HepG2 (cell line): Measurements from ENCODE around the gene GBP4. TPM values are rescaled to one million over a fixed set of nuclear protein-coding genes. Genes with fewer than 3 reads are reported as not detected.

Experiments used
- ATAC-seq: fragments of 200-7000 bp; cut with Tn5 transposase; 3 replicates; pipeline ENCODE4 v1.9.1; 2020; ENCODE audit warnings: mild to moderate bottlenecking, moderate library complexity
- BruUV-seq: library from RNA; stranded (reverse); fragments of 400-500 nt; replicated peaks from 2 replicates; lab custom pipeline; 2021; lab: Mats Ljungman, UMichigan
- CTCF ChIA-PET: fragments of 300-600 bp; formaldehyde crosslinking; extraction: SDS; loops from one replicate; lab custom pipeline; 2021; ENCODE audit warnings: low total read pairs, inconsistent platforms, low intra/inter-chr PET ratio; lab: Yijun Ruan, JAX
- POLR2A ChIA-PET: fragments of 350-600 bp; sonication (Branson Sonifier 250); formaldehyde crosslinking; loops from one replicate; lab custom pipeline; 2020; ENCODE audit warnings: antibody characterized with exemption, inconsistent platforms; lab: Yijun Ruan, JAX
- DNase-seq: peaks from one replicate; pipeline ENCODE4 v3.0.0-alpha.2; 2015; ENCODE audit warnings: low spot score
- FAIRE-seq: peaks from 3 replicates; lab custom pipeline; 2011; peaks lifted over from hg19 to GRCh38; lab: Jason Lieb, UNC
- H2AFZ ChIP-seq: one replicate; pipeline ENCODE4 v1.6.1; 2011; ENCODE audit warnings: low read length, inconsistent platforms
- H3K27ac ChIP-seq: fragments of 300-600 bp; 3 replicates; pipeline ENCODE4 v1.8.0; 2011; ENCODE audit warnings: mixed run types, mild to moderate bottlenecking, mixed read lengths, low read length, inconsistent platforms; ENCODE audit not compliant: insufficient read depth; ENCODE audit errors: extremely low read length
- H3K27me3 ChIP-seq, 2 experiments: fragments of 200-600 bp in 1 of 2; 2 replicates in 1 of 2; 3 replicates in 1 of 2; pipeline versions ENCODE4 v1.6.0 to v1.8.0; 2011; ENCODE audit warnings: low read length in 2 of 2, mild to moderate bottlenecking in 2 of 2, moderate library complexity in 2 of 2, inconsistent platforms in 1 of 2; ENCODE audit not compliant: insufficient read depth in 2 of 2, control insufficient read depth in 1 of 2
- H3K36me3 ChIP-seq, 2 experiments: fragments of 200-600 bp in 1 of 2; replicated peaks in 1 of 2; 2 replicates in 1 of 2; 3 replicates in 1 of 2; pipeline versions ENCODE4 v1.5.1 to v1.8.0; 2011; ENCODE audit warnings: low read length in 2 of 2, inconsistent platforms in 1 of 2; ENCODE audit not compliant: insufficient read depth in 2 of 2, control insufficient read depth in 1 of 2
- H3K4me1 ChIP-seq: 2 replicates; pipeline ENCODE4 v1.5.1; 2012; ENCODE audit warnings: low read length, inconsistent platforms; ENCODE audit not compliant: insufficient read depth
- H3K4me2 ChIP-seq: 2 replicates; pipeline ENCODE4 v1.6.0; 2011; ENCODE audit warnings: low read depth, low read length, inconsistent platforms
- H3K4me3 ChIP-seq, 3 experiments: fragments of 200-600 bp in 1 of 3; sonication (generic), shearing (Covaris generic) in 1 of 3; replicated peaks in 1 of 3; 2 replicates each; pipeline ENCODE4 v1.5.1; 2011 to 2016; ENCODE audit warnings: low read length in 3 of 3, inconsistent platforms in 2 of 3, low read depth in 2 of 3, mild to moderate bottlenecking in 2 of 3, control low read depth in 1 of 3, mixed read lengths in 1 of 3; ENCODE audit not compliant: insufficient read depth in 1 of 3
- H3K79me2 ChIP-seq: one replicate; pipeline ENCODE4 v1.6.1; 2011; ENCODE audit warnings: low read length, inconsistent platforms; ENCODE audit not compliant: insufficient read depth
- H3K9ac ChIP-seq: 2 replicates; pipeline ENCODE4 v1.6.0; 2011; ENCODE audit warnings: mild to moderate bottlenecking, low read depth, low read length, inconsistent platforms; ENCODE audit not compliant: insufficient read depth
- H3K9me3 ChIP-seq: 2 replicates; pipeline ENCODE4 v1.5.1; 2012; ENCODE audit warnings: mild to moderate bottlenecking, low read length
- H4K20me1 ChIP-seq: 2 replicates; pipeline ENCODE4 v1.6.0; 2011; ENCODE audit warnings: inconsistent platforms, mild to moderate bottlenecking, low read length, moderate library complexity; ENCODE audit not compliant: insufficient read depth
- ATF5 ChIP-seq: sonication (generic); formaldehyde crosslinking; IDR thresholded peaks from 2 replicates; pipeline ENCODE4 v1.4.0; 2020; ENCODE audit warnings: mild to moderate bottlenecking, low read depth, missing genetic modification reagents
- BORCS8-MEF2B ChIP-seq: sonication (generic); formaldehyde crosslinking; IDR thresholded peaks from 2 replicates; pipeline ENCODE4 v1.8.0; 2022; ENCODE audit warnings: mild to moderate bottlenecking, missing genetic modification reagents
- FOSL2 ChIP-seq: sonication (generic); formaldehyde crosslinking; IDR thresholded peaks from 2 replicates; pipeline ENCODE4 v1.4.0; 2020; ENCODE audit warnings: missing genetic modification reagents
- HNRNPUL1 ChIP-seq: fragments of 200-400 bp; formaldehyde crosslinking; IDR thresholded peaks from 2 replicates; pipeline ENCODE4 v1.6.1; 2017; ENCODE audit warnings: low read depth, mild to moderate bottlenecking, low read length, moderate library complexity
- JUN ChIP-seq: sonication (generic); formaldehyde crosslinking; IDR thresholded peaks from 2 replicates; pipeline ENCODE4 v1.4.0; 2020; ENCODE audit warnings: mild to moderate bottlenecking, missing genetic modification reagents
- POLR2G ChIP-seq: fragments of 200-400 bp; formaldehyde crosslinking; IDR thresholded peaks from 2 replicates; pipeline ENCODE4 v1.6.1; 2018; ENCODE audit warnings: mild to moderate bottlenecking, low read depth, low read length, moderate library complexity
- TCF7L2 ChIP-seq: IDR thresholded peaks from 2 replicates; pipeline ENCODE4 v1.6.1; 2011; ENCODE audit warnings: mild to moderate bottlenecking, low read depth, low read length, moderate library complexity
- WIZ ChIP-seq: sonication (generic); formaldehyde crosslinking; IDR thresholded peaks from 2 replicates; pipeline ENCODE4 v1.5.1; 2020; ENCODE audit warnings: mild to moderate bottlenecking, missing genetic modification reagents
- ZBTB38 ChIP-seq: sonication (generic); formaldehyde crosslinking; IDR thresholded peaks from 2 replicates; pipeline ENCODE4 v1.5.1; 2020; ENCODE audit warnings: mild to moderate bottlenecking, missing genetic modification reagents
- ZNF414 ChIP-seq: sonication (generic); formaldehyde crosslinking; IDR thresholded peaks from 2 replicates; pipeline ENCODE4 v1.5.0; 2020; ENCODE audit warnings: missing genetic modification reagents
- ZNF496 ChIP-seq: sonication (generic); formaldehyde crosslinking; IDR thresholded peaks from 2 replicates; pipeline ENCODE4 v1.8.1; 2023; ENCODE audit warnings: mild to moderate bottlenecking, moderate library complexity, missing genetic modification reagents; ENCODE audit not compliant: insufficient replicate concordance
- ZNF562 ChIP-seq: sonication (generic); formaldehyde crosslinking; IDR thresholded peaks from 2 replicates; pipeline ENCODE4 v1.8.0; 2022; ENCODE audit warnings: missing genetic modification reagents, borderline replicate concordance
- ZNF570 ChIP-seq: sonication (generic); formaldehyde crosslinking; IDR thresholded peaks from 2 replicates; pipeline ENCODE4 v1.4.0; 2020; ENCODE audit warnings: mild to moderate bottlenecking, missing genetic modification reagents, borderline replicate concordance
- ZNF580 ChIP-seq: IDR thresholded peaks from 2 replicates; pipeline ENCODE4 v1.6.1; 2016; ENCODE audit warnings: low read depth, borderline replicate concordance
- WGBS: methylation state at CpG from one replicate; pipeline ENCODE4 v1.1.6; 2017; ENCODE audit warnings: low lambda C conversion rate; 5-methylcytosine and 5-hydroxymethylcytosine counted together
- in situ Hi-C: cut with HindIII; loops from 2 replicates; pipeline ENCODE4 v1.10.0; 2017; ENCODE audit warnings: low pct_unique_long_range_greater_than_20kb; ENCODE audit not compliant: extremely low pct_ligation_motif_present
- intact Hi-C: fragments of 100-400 bp; cut with micrococcal nuclease; formaldehyde crosslinking; loops from one replicate; pipeline ENCODE4 v1.10.0; 2022; ENCODE audit not compliant: unreplicated experiment
- polyA plus RNA-seq, 8 experiments: library from polyadenylated mRNA; depleted of rRNA in 3 of 8; stranded (reverse) in 7 of 8; unstranded in 1 of 8; fragments of >200 nt; fragmentation: Illumina TruSeq in 4 of 8; extraction: Trizol in 4 of 8; gene quantifications; 2 replicates each; pipeline versions ENCODE4 v1.2.1 to v1.2.3, GENCODE V29; 2011 to 2016; ENCODE audit warnings: low read depth in 4 of 8, missing spikeins in 1 of 8, mixed read lengths in 1 of 8; ENCODE audit not compliant: insufficient read depth in 1 of 8
- total RNA-seq, 5 experiments: library from RNA; depleted of rRNA; stranded (reverse); fragments of >200 nt; fragmentation: Illumina TruSeq; extraction: Trizol; gene quantifications; 2 replicates each; pipeline ENCODE4 v1.2.3, GENCODE V29; 2016; ENCODE audit warnings: low read depth in 1 of 5

GBP4 gene
- total and polyA plus RNA-seq, 2 of the 13 experiments (the other 11 are each of a cell fraction or from before 2014, with no cell fraction given): not detected

GRCh38 chr1:89200663-89201062 is 1.9 kb upstream of the GBP4 start:
- intact Hi-C loops (no loop called here), in situ Hi-C loops (no loop called here)
- Histone ChIP-seq H3K36me3 (no peaks in the 10 kb centered on the region), H3K4me1 (no peaks in the 10 kb centered on the region), H3K4me2 (no peak overlapping the region), H4K20me1 (no peaks in the 10 kb centered on the region), H3K27ac (no peak overlapping the region), H3K9me3 (peaks cover 15% of the 10 kb centered on the region), H3K27me3 (peaks cover 0 to 12% of the 10 kb centered on the region in 2 experiments; a peak in 2 of 5 replicates), H3K79me2 (no peaks in the 10 kb centered on the region), H2AFZ (no peak overlapping the region), H3K9ac (no peak overlapping the region), H3K4me3 (no peak overlapping the region)
- FAIRE-seq (no peak), DNase-seq (no peak), ATAC-seq (no peak)
- TF ChIP-seq ZNF496 (CRISPR knock-in tag) (no peak), BORCS8-MEF2B (no peak), ZNF570 (CRISPR knock-in tag) (no peak), POLR2G (no peak), WIZ (CRISPR knock-in tag) (no peak), TCF7L2 (no peak), ZNF580 (CRISPR knock-in tag) (no peak), FOSL2 (CRISPR knock-in tag) (no peak), ZBTB38 (CRISPR knock-in tag) (no peak), HNRNPUL1 (no peak), ATF5 (CRISPR knock-in tag) (no peak), JUN (no peak), ZNF562 (CRISPR knock-in tag) (no peak), ZNF414 (CRISPR knock-in tag) (no peak)
- WGBS: 2% methylated on average over 2 of the region's 2 CpGs
- ChIA-PET CTCF (no interaction called here), POLR2A (no interaction called here)
- BruUV-seq: no TSS peak
